Measurements from ENCODE around the gene BMP7.

BMP7 gene

GRCh38 chr20:57266291-57267157, at the start of gene BMP7:
Gene BMP7, minus strand, starts transcription at chr20:57266641. Its CDS starts 519 bp downstream, at chr20:57266122.
- peak; percentile 72 for DNase-seq

- no peak for DNase-seq
These were observed 49.6 kb upstream of the BMP7 start for GRCh38 chr20:57315976-57316480.

GRCh38 chr20:57315083-57315975, 48.9 kb upstream of the BMP7 start:
- DNase-seq: no peak

GRCh38 chr20:57313951-57314350, 47.5 kb upstream of the BMP7 start:
- no peak for DNase-seq

GRCh38 chr20:57313230-57313629, 46.8 kb upstream of the BMP7 start:
- no peak for DNase-seq

- DNase-seq: no peak
These were observed 45.7 kb upstream of the BMP7 start for GRCh38 chr20:57312138-57312537.

- DNase-seq: no peak
These were observed 44.5 kb upstream of the BMP7 start for GRCh38 chr20:57310821-57311514.

GRCh38 chr20:57309544-57310115, 43.2 kb upstream of the BMP7 start:
- DNase-seq: no peak

GRCh38 chr20:57308451-57309271, 42.2 kb upstream of the BMP7 start:
- DNase-seq: no peak

- no peak for DNase-seq
These were observed 40.3 kb upstream of the BMP7 start for GRCh38 chr20:57306747-57307146.

GRCh38 chr20:57301026-57301425, 34.6 kb upstream of the BMP7 start:
- no peak for DNase-seq

- no peak for DNase-seq
These were observed 32.0 kb upstream of the BMP7 start for GRCh38 chr20:57298457-57298856.

GRCh38 chr20:57294550-57294949, 28.1 kb upstream of the BMP7 start:
- DNase-seq: no peak

- no peak for DNase-seq
These were observed 27.6 kb upstream of the BMP7 start for GRCh38 chr20:57293995-57294394.

- DNase-seq: no peak
These were observed 26.2 kb upstream of the BMP7 start for GRCh38 chr20:57292611-57293010.

GRCh38 chr20:57291694-57292093, 25.3 kb upstream of the BMP7 start:
- DNase-seq: no peak

GRCh38 chr20:57291003-57291402, 24.6 kb upstream of the BMP7 start:
- DNase-seq: no peak

- DNase-seq: no peak
These were observed 23.7 kb upstream of the BMP7 start for GRCh38 chr20:57290178-57290484.

GRCh38 chr20:57289391-57290177, 23.1 kb upstream of the BMP7 start:
- DNase-seq: no peak

- DNase-seq: no peak
These were observed 22.3 kb upstream of the BMP7 start for GRCh38 chr20:57288651-57289277.

GRCh38 chr20:57287901-57288300, 21.5 kb upstream of the BMP7 start:
- DNase-seq: no peak

All from COR-L47 (cell line).